GM18951 (cell line): Measurements from ENCODE around the gene DNAI2.

ENCODE experiments used
- POLR2A ChIP-seq: IDR thresholded peaks from 4 replicates; pipeline ENCODE4 v1.6.1; 2011; ENCODE audit warnings: mild to moderate bottlenecking; ENCODE audit not compliant: insufficient read length, insufficient read depth; ENCODE audit errors: extremely low read depth
- in situ Hi-C: fragments of 300-500 bp; cut with MboI; formaldehyde crosslinking; loops from one replicate; pipeline ENCODE4 v1.12.0; 2022; ENCODE audit warnings: low sequenced_read_pairs, mixed read lengths, inconsistent platforms; ENCODE audit not compliant: unreplicated experiment

DNAI2 gene

GRCh38 chr17:74355065-74355464 lies 81.0 kb downstream of the DNAI2 start:
- in situ Hi-C loops, result no loop called here
- TF ChIP-seq POLR2A, result no peak

- TF ChIP-seq POLR2A, result no peak
- in situ Hi-C loops, result no loop called here
Observed at GRCh38 chr17:74356646-74357465, 82.8 kb downstream of the DNAI2 start.

- no peak for TF ChIP-seq POLR2A
- in situ Hi-C loops, result no loop called here
Observed at GRCh38 chr17:74357466-74357809, 83.4 kb downstream of the DNAI2 start.

GRCh38 chr17:74358697-74359096 lies 84.7 kb downstream of the DNAI2 start:
- no peak for TF ChIP-seq POLR2A
- in situ Hi-C loops, result no loop called here

- in situ Hi-C loops, result no loop called here
Observed at GRCh38 chr17:74359916-74360315, 85.9 kb downstream of the DNAI2 start.

GRCh38 chr17:74360899-74361229 lies 86.8 kb downstream of the DNAI2 start:
- no peak for TF ChIP-seq POLR2A
- in situ Hi-C loops, result no loop called here

More at GRCh38 chr17:74359916-74360315, 85.9 kb downstream of the DNAI2 start:
- no peak for TF ChIP-seq POLR2A

GRCh38 chr17:74361230-74362068 lies 87.4 kb downstream of the DNAI2 start, which contains the start of gene BTBD17:
Gene BTBD17 (minus strand): TSS chr17:74361868. CDS start chr17:74361819, 49 bp downstream.
- TF ChIP-seq POLR2A, result no peak

GRCh38 chr17:74362069-74362405 lies 88.0 kb downstream of the DNAI2 start:
- in situ Hi-C loops, result no loop called here
- no peak for TF ChIP-seq POLR2A

More at GRCh38 chr17:74361230-74362068, 87.4 kb downstream of the DNAI2 start, which contains the start of gene BTBD17:
- in situ Hi-C loops, result no loop called here

GRCh38 chr17:74362810-74363498 lies 88.9 kb downstream of the DNAI2 start:
- no peak for TF ChIP-seq POLR2A
- in situ Hi-C loops, result no loop called here
